Transverse colon (tissue), 4 donors: ENCODE data around the gene CECR2. TPM values are rescaled to one million over a fixed set of nuclear protein-coding genes. Genes with fewer than 3 reads are reported as not detected.

Experiments used
- DNase-seq: peaks from one replicate; pipeline ENCODE4 v3.0.0-alpha.2; 2019
- H3K27ac ChIP-seq, 4 donors: fragments of 200-600 bp; sonication (generic); 2 replicates each; pipeline ENCODE4 v1.5.1; 2016 to 2018; ENCODE audit warnings: inconsistent platforms in 4 of 4
- H3K27me3 ChIP-seq: fragments of 200-600 bp; sonication (generic); 2 replicates; pipeline ENCODE4 v1.5.1; 2017; ENCODE audit warnings: inconsistent platforms
- H3K36me3 ChIP-seq, 4 donors: fragments of 200-600 bp; sonication (generic); 2 replicates each; pipeline ENCODE4 v1.5.1; 2017 to 2019; ENCODE audit warnings: inconsistent platforms in 4 of 4
- H3K4me1 ChIP-seq, 4 donors: fragments of 200-600 bp; sonication (generic); 2 replicates each; pipeline ENCODE4 v1.5.1; 2017 to 2020; ENCODE audit warnings: inconsistent platforms in 4 of 4
- H3K4me3 ChIP-seq, 4 donors: fragments of 200-600 bp; sonication (generic); 1 replicate in 1 of 4; 2 replicates in 3 of 4; pipeline versions ENCODE4 v1.5.1 to v1.6.1; 2017 to 2019; ENCODE audit warnings: inconsistent platforms in 4 of 4
- H3K9me3 ChIP-seq, 2 donors: fragments of 200-600 bp; sonication (generic); 2 replicates each; pipeline ENCODE4 v1.5.1; 2017 to 2019; ENCODE audit warnings: inconsistent platforms in 2 of 2
- CTCF ChIP-seq, 5 experiments: fragments of 200-600 bp in 3 of 5; fragments of 450-650 bp in 2 of 5; sonication (generic) in 3 of 5; IDR thresholded peaks; 1 replicate in 2 of 5; 2 replicates in 3 of 5; pipeline ENCODE4 v1.5.1; 2016 to 2017; ENCODE audit warnings: antibody characterized with exemption in 5 of 5, inconsistent platforms in 3 of 5, mild to moderate bottlenecking in 2 of 5, moderate library complexity in 1 of 5
- EP300 ChIP-seq: sonication (generic); formaldehyde crosslinking; IDR thresholded peaks from one replicate; pipeline ENCODE4 v1.6.1; 2017; ENCODE audit warnings: antibody characterized with exemption, low read depth
- POLR2A ChIP-seq: fragments of 450-650 bp; IDR thresholded peaks from one replicate; pipeline ENCODE4 v1.6.1; 2016; ENCODE audit warnings: antibody characterized with exemption, mild to moderate bottlenecking, moderate library complexity
- POLR2AphosphoS5 ChIP-seq, 3 donors: sonication (generic); formaldehyde crosslinking; IDR thresholded peaks; one replicate each; pipeline ENCODE4 v1.6.1; 2016; ENCODE audit warnings: antibody characterized with exemption in 3 of 3
- WGBS, 2 donors: methylation state at CpG; one replicate each; pipeline ENCODE4 v1.1.5; 2018; ENCODE audit warnings: low coverage in 1 of 2; 5-methylcytosine and 5-hydroxymethylcytosine counted together
- in situ Hi-C, 4 donors: fragments of 200-750 bp; cut with MboI; loops; one replicate each; pipeline versions ENCODE4 v1.15.0 to v1.15.1; 2017; ENCODE audit warnings: low sequenced_read_pairs in 3 of 4, low pct_ligation_motif_present in 1 of 4, low pct_unique_long_range_greater_than_20kb in 1 of 4
- intact Hi-C: fragments of 100-400 bp; cut with DNase I; formaldehyde crosslinking; loops from one replicate; pipeline ENCODE4 v1.15.1; 2023; ENCODE audit warnings: low total_unique reads
- total RNA-seq, 4 donors: library from RNA; depleted of rRNA; stranded (reverse); fragments of >200 nt; gene quantifications; one replicate each; pipeline ENCODE4 v1.1.0, GENCODE V29; 2016

The CECR2 gene
- total RNA-seq, 4 donors from 2014 or later: 0.14 to 0.64 (median 0.60) TPM; not detected in 1

- H3K27me3 ChIP-seq: no peaks in the 10 kb centered on the region
- intact Hi-C loops (no loop called here), in situ Hi-C loops (no loop called here)
- H3K9me3 ChIP-seq: no peaks in the 10 kb centered on the region
- DNase-seq: no peak
- peak overlapping the region; percentile 73 to 93 (median 82) for H3K27ac ChIP-seq
- no peak overlapping the region for H3K4me3 ChIP-seq
- 40% methylated on average over 1 to 8 of the region's 8 CpGs for WGBS, 2 donors
- TF ChIP-seq EP300 (no peak), POLR2A (no peak), CTCF (IDR thresholded peaks at IDR 0.05) (no peak), POLR2AphosphoS5 (IDR thresholded peaks at IDR 0.05) (no peak)
- H3K36me3 ChIP-seq: no peaks in the 10 kb centered on the region
- peaks cover 3 to 20% (median 17%) of the 10 kb centered on the region in 4 donors for H3K4me1 ChIP-seq
These were observed 200.8 kb downstream of the CECR2 start for GRCh38 chr22:17569971-17570511.

- Histone ChIP-seq H3K9me3 (no peaks in the 10 kb centered on the region), H3K4me3 (peak overlapping the region in 1 of 4 donors; percentile 22), H3K4me1 (peaks cover 3 to 20% (median 17%) of the 10 kb centered on the region in 4 donors), H3K27me3 (no peaks in the 10 kb centered on the region), H3K36me3 (no peaks in the 10 kb centered on the region), H3K27ac (peak overlapping the region; percentile 84 to 93 (median 84))
- in situ Hi-C loops (no loop called here), intact Hi-C loops (no loop called here)
- TF ChIP-seq EP300 (peak; percentile 100), CTCF (IDR thresholded peaks at IDR 0.05) (no peak), POLR2A (peak; percentile 11), POLR2AphosphoS5 (IDR thresholded peaks at IDR 0.05) (peak; percentile 92 to 95 (median 94))
- WGBS, 2 donors: 39 to 46% methylated on average over 2 to 21 of the region's 21 CpGs
- DNase-seq: peak; percentile 76
These were observed 201.8 kb downstream of the CECR2 start for GRCh38 chr22:17570851-17571631.

GRCh38 chr22:17575151-17575550, 205.9 kb downstream of the CECR2 start:
- Histone ChIP-seq H3K4me3 (no peak overlapping the region), H3K36me3 (no peaks in the 10 kb centered on the region), H3K27ac (no peak overlapping the region), H3K4me1 (peaks cover 0 to 16% (median 14%) of the 10 kb centered on the region in 4 donors), H3K27me3 (no peaks in the 10 kb centered on the region), H3K9me3 (no peaks in the 10 kb centered on the region)
- DNase-seq: no peak
- intact Hi-C loops: no loop called here
- TF ChIP-seq EP300 (no peak), POLR2AphosphoS5 (IDR thresholded peaks at IDR 0.05) (no peak), POLR2A (no peak), CTCF (IDR thresholded peaks at IDR 0.05) (no peak)
- in situ Hi-C loops: no loop called here
- WGBS, 2 donors: 89% methylated on average over 5 of the region's 5 CpGs

- in situ Hi-C loops (no loop called here), intact Hi-C loops (no loop called here)
- no peak for DNase-seq
- Histone ChIP-seq H3K27ac (no peak overlapping the region), H3K27me3 (no peaks in the 10 kb centered on the region), H3K4me1 (peaks cover 0 to 11% (median 10%) of the 10 kb centered on the region in 4 donors), H3K9me3 (no peaks in the 10 kb centered on the region), H3K36me3 (no peaks in the 10 kb centered on the region), H3K4me3 (no peak overlapping the region)
- WGBS, 2 donors: 86 to 91% methylated on average over 4 of the region's 4 CpGs
- TF ChIP-seq EP300 (no peak), CTCF (IDR thresholded peaks at IDR 0.05) (no peak), POLR2A (no peak), POLR2AphosphoS5 (IDR thresholded peaks at IDR 0.05) (no peak)
These were observed 206.4 kb downstream of the CECR2 start for GRCh38 chr22:17575681-17576080.
